Brain microvascular endothelial cell (primary cell): ENCODE results near the gene CSNK1G2.

Experiments used
- DNase-seq: peaks from one replicate; pipeline ENCODE4 v3.0.0-alpha.2; 2020
- H3K27ac ChIP-seq: fragments of 250-450 bp; sonication (Bioruptor Pico); 2 replicates; pipeline ENCODE4 v1.5.1; 2020; ENCODE audit warnings: mild to moderate bottlenecking, moderate library complexity
- H3K27me3 ChIP-seq: fragments of 250-450 bp; sonication (Bioruptor Pico); replicated peaks from 2 replicates; pipeline ENCODE4 v1.5.1; 2020; ENCODE audit warnings: mild to moderate bottlenecking
- H3K36me3 ChIP-seq: fragments of 250-450 bp; sonication (Bioruptor Pico); replicated peaks from 2 replicates; pipeline ENCODE4 v1.5.1; 2020; ENCODE audit warnings: mild to moderate bottlenecking
- H3K4me3 ChIP-seq: 2 replicates; pipeline ENCODE4 v1.5.1; 2011; ENCODE audit warnings: low read depth, mild to moderate bottlenecking, control low read depth, low read length, moderate library complexity
- CTCF ChIP-seq: IDR thresholded peaks from 2 replicates; pipeline ENCODE4 v1.5.1; 2011; ENCODE audit warnings: low read depth, mild to moderate bottlenecking, moderate library complexity, low read length, control low read depth, inconsistent platforms; ENCODE audit errors: missing control alignments
- in situ Hi-C: cut with HindIII; loops from 2 replicates; pipeline ENCODE4 v1.10.0; 2017; ENCODE audit warnings: low sequenced_read_pairs, low pct_ligation_motif_present

Gene CSNK1G2

GRCh38 chr19:1929021-1929742, 11.8 kb upstream of the CSNK1G2 start:
- Histone ChIP-seq H3K36me3 (peaks cover 11% of the 10 kb centered on the region), H3K4me3 (peak overlapping the region; percentile 37), H3K27me3 (no peaks in the 10 kb centered on the region), H3K27ac (no peak overlapping the region)
- in situ Hi-C loops: no loop called here
- peak; percentile 94 for TF ChIP-seq CTCF
- peak; percentile 58 for DNase-seq

- Histone ChIP-seq H3K36me3 (no peaks in the 10 kb centered on the region), H3K27ac (no peak overlapping the region), H3K27me3 (no peaks in the 10 kb centered on the region), H3K4me3 (no peak overlapping the region)
- in situ Hi-C loops: no loop called here
- TF ChIP-seq CTCF: no peak
- DNase-seq: no peak
Measured at GRCh38 chr19:1931445-1931844, 9.5 kb upstream of the CSNK1G2 start.

GRCh38 chr19:1932395-1932794, 8.6 kb upstream of the CSNK1G2 start:
- no peak for TF ChIP-seq CTCF
- in situ Hi-C loops: no loop called here
- no peak overlapping the region for H3K27ac ChIP-seq
- no peaks in the 10 kb centered on the region for H3K27me3 ChIP-seq
- H3K36me3 ChIP-seq: no peaks in the 10 kb centered on the region
- DNase-seq: no peak
- H3K4me3 ChIP-seq: no peak overlapping the region

GRCh38 chr19:1933244-1933643, 7.7 kb upstream of the CSNK1G2 start:
- in situ Hi-C loops: no loop called here
- no peaks in the 10 kb centered on the region for H3K27me3 ChIP-seq
- no peak for DNase-seq
- no peak for TF ChIP-seq CTCF
- no peaks in the 10 kb centered on the region for H3K36me3 ChIP-seq
- H3K4me3 ChIP-seq: no peak overlapping the region
- no peak overlapping the region for H3K27ac ChIP-seq

GRCh38 chr19:1933942-1934341, 7.0 kb upstream of the CSNK1G2 start:
- Histone ChIP-seq H3K27ac (no peak overlapping the region), H3K36me3 (no peaks in the 10 kb centered on the region), H3K4me3 (no peak overlapping the region), H3K27me3 (no peaks in the 10 kb centered on the region)
- no peak for DNase-seq
- TF ChIP-seq CTCF: no peak
- in situ Hi-C loops: no loop called here
